HuH-7.5 (cell line): Measurements from ENCODE around the gene MPHOSPH9.

Experiments
- DNase-seq: peaks from one replicate; pipeline ENCODE4 v3.0.0; 2011; ENCODE audit warnings: low spot score

The MPHOSPH9 gene

GRCh38 chr12:123149088-123149487 lies 83.9 kb downstream of the MPHOSPH9 start:
- DNase-seq, result no peak

- DNase-seq, result no peak
Observed at GRCh38 chr12:123148655-123149054, 84.3 kb downstream of the MPHOSPH9 start.

DNA sequence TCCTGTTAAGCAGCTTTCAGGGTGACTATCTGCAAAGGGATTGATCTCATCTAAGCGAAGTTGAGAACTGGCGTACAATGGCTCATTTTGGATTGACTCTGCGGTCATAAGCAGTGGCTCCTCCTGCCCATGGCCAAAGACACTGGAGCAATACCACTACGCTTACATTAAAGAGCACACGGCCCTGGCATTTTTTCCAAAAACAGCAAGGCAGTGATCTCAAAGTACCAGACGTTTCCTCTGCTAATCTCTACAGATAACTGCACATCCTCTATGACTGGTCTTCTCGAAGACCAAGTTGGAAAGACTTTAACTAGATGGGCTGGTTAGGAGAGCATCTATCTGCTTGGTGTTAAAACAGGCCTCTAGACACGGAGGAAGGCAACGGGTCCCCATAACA lies 84.7 kb downstream of the MPHOSPH9 start:
- DNase-seq, result no peak

- no peak for DNase-seq
Observed at GRCh38 chr12:123145211-123145610, 87.7 kb downstream of the MPHOSPH9 start.

DNA sequence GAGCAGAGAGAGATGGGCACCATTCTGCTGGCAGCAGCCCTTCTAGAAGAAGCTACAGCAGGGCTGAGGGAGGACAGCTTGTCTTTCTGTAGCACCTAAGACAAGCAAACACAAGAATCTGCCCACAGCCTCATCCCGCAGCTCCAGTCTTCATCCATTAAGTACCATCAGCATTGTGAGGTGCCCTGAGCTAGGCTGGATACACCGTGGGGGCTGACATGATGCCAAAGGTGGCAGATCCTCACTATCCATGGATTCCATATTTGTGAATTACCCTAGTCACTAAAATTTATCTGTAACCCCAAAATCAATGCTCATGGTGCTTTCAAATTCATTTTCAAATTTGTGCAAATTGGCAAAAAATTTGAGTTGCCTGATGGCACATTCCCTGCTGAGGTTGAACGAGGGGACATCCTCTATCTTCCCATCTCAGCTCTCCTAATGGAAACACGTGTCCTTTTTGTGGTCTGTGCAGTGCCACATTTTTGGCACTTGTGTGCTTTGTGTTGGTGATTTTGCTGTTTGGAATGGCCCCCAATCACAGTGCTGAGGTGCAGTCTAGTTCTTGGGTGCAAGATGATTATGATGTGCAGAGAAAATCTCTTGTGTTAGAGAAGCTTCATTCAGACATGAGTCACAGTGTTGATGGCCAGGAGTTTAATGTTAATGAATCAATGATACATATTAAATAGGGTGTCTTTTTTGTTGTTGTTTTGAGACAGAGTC lies 89.0 kb downstream of the MPHOSPH9 start:
- DNase-seq, result no peak

GRCh38 chr12:123142921-123143735 lies 89.8 kb downstream of the MPHOSPH9 start:
- DNase-seq, result no peak

GRCh38 chr12:123142518-123142840 lies 90.5 kb downstream of the MPHOSPH9 start:
- DNase-seq, result no peak

DNA sequence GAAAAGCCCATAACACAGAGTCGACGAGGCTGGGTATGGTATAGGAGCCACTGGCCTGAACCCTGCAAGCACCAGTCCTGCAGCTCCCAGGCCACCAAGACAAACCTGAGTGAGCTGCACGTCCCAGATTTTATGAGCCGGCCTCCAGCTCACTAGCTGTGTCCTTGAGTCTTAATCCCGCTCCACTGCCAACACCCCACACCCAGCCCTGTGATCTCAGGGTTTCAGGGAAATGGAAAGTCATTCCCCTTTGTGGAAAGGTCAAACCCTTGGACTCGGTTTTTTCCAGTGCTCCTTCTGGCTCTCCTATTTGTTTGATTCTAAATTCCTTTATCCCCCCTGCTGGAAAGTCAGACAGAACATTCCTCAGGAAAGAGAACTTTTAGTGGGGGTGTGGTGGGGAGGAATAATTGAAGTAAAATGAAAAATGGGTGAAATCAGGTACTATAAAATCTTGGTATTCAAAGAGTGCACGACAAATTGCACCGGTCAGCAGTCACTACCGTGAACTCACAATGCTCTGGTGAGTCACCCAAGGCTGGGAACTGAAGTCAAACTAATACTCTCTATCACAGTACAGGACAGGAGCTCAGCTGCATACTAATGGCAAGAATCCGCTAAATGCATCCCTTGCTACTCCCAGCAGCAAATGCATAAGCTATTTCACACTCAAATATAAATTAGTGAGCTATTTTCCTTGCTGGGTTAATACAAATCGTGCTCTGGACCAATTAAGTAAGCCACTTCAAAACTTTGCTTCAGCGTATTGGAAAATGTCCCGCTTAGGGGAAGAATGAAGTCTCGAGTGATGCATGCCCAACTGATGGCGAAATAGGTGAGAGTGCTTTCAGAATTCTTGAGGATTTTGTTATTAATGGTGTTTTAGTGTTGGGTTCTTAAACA lies 91.1 kb downstream of the MPHOSPH9 start:
- no peak for DNase-seq

DNA sequence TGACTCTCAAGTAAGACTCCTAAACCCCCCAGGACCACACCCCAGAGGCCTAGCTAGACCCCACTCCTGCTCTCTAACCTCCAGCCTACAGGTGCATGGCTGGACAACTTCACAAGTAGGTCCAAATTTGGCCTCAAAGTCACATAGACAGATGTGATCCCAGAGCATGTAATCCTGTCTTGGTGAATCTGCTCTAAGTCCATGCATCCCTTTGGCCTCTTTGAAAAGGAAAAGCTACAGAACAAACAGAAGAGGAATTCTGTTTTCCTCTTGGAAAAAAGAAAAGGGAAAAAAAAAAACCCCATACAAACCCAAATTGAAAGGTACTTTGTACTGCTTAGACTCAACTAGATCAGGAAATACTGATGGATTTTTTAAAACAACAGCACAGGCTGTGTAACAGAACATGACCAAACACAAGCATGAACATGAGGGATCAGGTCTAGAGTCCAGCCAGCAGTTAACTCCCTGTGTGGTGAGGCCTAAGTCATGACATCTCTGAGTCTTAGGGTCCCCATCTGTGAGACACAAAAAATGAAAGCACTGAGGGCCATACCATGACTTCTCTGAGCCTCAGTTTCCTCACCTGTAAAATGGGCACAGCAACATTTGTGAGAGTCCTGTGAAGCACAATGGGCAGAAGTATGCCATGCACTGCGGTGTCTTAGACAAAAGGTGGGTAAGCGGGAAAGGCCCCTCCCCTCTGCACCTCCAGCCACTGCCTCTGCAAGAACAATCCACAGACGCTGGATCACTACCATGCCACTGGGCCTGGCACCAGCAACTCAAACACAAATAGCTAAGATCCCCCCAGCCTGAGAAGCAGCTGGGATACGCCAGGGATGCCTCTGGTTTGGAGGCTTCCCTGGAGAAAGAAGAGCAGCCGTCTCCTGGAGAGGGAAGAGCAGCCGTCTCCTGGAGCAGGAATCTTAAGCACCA lies 92.0 kb downstream of the MPHOSPH9 start:
- DNase-seq, result no peak

- DNase-seq, result no peak
Observed at GRCh38 chr12:123139926-123140675, 92.8 kb downstream of the MPHOSPH9 start.

GRCh38 chr12:123135688-123136087 lies 97.3 kb downstream of the MPHOSPH9 start:
- no peak for DNase-seq

GRCh38 chr12:123134826-123135225 lies 98.1 kb downstream of the MPHOSPH9 start:
- DNase-seq, result no peak

GRCh38 chr12:123134271-123134671 lies 98.7 kb downstream of the MPHOSPH9 start:
- no peak for DNase-seq

GRCh38 chr12:123133701-123134100 lies 99.2 kb downstream of the MPHOSPH9 start:
- DNase-seq, result no peak

DNA sequence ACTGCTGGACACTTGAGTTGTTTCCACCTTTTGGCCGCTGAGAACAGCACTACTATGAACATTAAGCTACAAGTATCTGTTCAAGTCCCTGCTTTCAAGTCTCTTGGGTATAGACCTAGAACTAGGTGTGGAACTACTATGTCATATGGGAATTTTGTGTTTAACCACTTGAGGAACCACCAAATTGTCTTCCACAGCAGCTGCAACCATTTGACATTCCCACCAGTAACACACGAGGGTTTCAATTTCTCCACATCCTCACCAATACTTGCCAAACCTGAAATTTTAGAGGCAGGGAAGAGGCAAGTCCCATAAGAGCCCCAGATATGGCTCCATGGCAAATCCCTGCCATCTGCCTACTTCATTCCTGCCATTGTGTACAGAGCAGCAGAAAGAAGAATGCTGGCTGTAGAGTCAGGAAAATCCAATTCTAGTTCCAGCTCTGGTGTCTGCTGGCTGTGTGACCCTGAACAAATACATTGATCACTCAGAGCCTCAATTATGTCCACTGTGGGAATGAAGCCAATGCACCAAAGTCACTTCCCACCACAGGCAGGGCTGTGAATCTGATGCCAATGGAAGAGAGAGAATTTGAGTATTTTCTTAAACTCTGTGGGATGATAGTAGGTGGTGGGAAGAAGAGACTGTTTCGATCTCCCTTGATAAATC lies 99.9 kb downstream of the MPHOSPH9 start:
- no peak for DNase-seq

DNA sequence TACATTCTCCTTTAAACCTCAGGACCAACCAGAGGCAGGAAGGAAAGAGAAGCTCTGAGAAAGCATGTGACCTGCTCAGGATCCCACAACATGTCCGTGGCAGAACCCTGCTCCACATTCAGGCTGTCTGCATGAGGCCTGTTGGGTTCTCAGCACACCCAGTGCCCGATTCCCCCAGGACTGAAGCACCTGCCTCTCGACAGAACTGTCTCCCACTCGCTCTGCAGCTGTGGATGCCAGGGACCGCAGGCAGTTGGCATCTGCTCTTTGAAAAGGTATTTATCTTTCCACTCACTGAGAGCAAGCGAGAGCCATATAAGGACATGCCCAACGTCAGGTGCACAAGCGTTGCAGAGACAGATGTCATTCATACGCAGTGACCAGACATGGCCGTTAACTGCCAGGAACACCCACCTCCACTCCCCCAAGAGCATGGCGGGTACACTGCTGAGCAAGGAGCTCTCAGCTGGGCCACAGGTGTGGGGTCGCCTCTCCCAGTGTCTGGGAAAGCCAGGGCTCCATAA lies 101.0 kb downstream of the MPHOSPH9 start:
- DNase-seq, result no peak

GRCh38 chr12:123131291-123131832 lies 101.6 kb downstream of the MPHOSPH9 start:
- DNase-seq, result no peak

DNA sequence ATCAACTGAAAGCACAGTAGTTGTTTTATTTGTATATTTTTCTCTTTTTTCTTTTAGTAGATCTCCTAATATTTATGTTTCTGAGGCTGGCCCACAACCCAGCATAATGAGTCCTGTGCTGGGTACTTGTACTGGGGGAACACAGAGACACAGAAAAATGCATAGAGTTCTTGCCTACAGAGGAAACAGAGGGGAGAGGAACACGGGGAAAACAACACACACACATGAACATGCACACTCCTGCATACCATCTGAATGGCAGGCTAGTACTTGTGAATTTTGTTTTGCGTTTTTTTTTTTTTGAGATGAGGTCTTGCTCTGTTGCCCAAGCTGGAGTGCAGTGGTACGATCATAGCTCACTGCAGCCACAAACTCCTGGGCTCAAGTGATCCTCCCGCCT lies 103.3 kb downstream of the MPHOSPH9 start:
- no peak for DNase-seq

DNA sequence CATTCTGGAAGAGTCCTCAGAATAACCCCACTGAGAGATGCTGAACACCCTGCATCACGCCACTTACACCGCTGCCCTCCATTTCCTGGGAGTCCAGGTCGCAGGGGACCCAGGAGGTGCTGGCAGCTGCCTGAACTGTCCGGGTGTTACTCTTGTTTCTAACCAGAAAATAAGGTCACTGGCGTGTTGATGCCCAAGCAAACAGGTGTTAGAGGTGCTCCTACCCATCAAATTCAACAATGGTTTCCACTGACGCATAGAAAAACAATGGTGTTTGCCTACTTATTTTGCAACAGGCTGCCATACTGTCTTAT lies 105.8 kb downstream of the MPHOSPH9 start:
- DNase-seq, result no peak
